CD4-positive, alpha-beta T cell (primary cell): ENCODE data around the gene OTOP2. TPM values are rescaled to one million over a fixed set of nuclear protein-coding genes. Genes with fewer than 3 reads are reported as not detected.
A peak's percentile ranks its signal among the peaks of the same experiment; 100 is the strongest.

Source experiments
- ATAC-seq: fragments of 200-7000 bp; cut with Tn5 transposase; one replicate; pipeline ENCODE4 v1.10.0; 2022; ENCODE audit warnings: mild to moderate bottlenecking; ENCODE audit not compliant: poor library complexity
- CTCF ChIA-PET: fragments of 350-600 bp; sonication (Branson Sonifier 250); formaldehyde crosslinking; loops from one replicate; lab custom pipeline; 2021; ENCODE audit warnings: antibody characterized with exemption, inconsistent platforms; lab: Charles Lee
- POLR2A ChIA-PET: fragments of 350-600 bp; sonication (Branson Sonifier 250); formaldehyde crosslinking; loops from one replicate; lab custom pipeline; 2021; ENCODE audit warnings: antibody characterized with exemption, inconsistent platforms; lab: Charles Lee
- DNase-seq, 14 experiments: peaks; one replicate each; pipeline ENCODE4 v3.0.0-alpha.2; 2013 to 2020; ENCODE audit warnings: mixed read lengths in 2 of 14
- H3K27ac ChIP-seq, 2 donors: one replicate each; pipeline versions ENCODE4 v1.5.1 to v1.7.0; 2013; ENCODE audit warnings: low read length in 2 of 2, low read depth in 1 of 2, mild to moderate bottlenecking in 1 of 2
- H3K27me3 ChIP-seq, 2 experiments: 1 replicate in 1 of 2; 2 replicates in 1 of 2; pipeline versions ENCODE4 v1.6.1 to v1.7.0; 2013; ENCODE audit warnings: low read length in 2 of 2, control low read depth in 1 of 2, mild to moderate bottlenecking in 1 of 2, moderate library complexity in 1 of 2; ENCODE audit not compliant: insufficient read depth in 2 of 2, control insufficient read depth in 1 of 2
- H3K36me3 ChIP-seq: one replicate; pipeline ENCODE4 v1.6.1; 2013; ENCODE audit warnings: low read length, control low read depth; ENCODE audit not compliant: insufficient read depth
- H3K4me1 ChIP-seq: one replicate; pipeline ENCODE4 v1.6.1; 2013; ENCODE audit warnings: low read length, control low read depth; ENCODE audit not compliant: insufficient read depth
- H3K4me3 ChIP-seq: one replicate; pipeline ENCODE4 v1.5.1; 2013; ENCODE audit warnings: mild to moderate bottlenecking, low read length, moderate library complexity
- H3K9me3 ChIP-seq, 2 experiments: 1 replicate in 1 of 2; 2 replicates in 1 of 2; pipeline versions ENCODE4 v1.6.1 to v1.7.0; 2013; ENCODE audit warnings: low read length in 2 of 2, mild to moderate bottlenecking in 2 of 2, control low read depth in 1 of 2, moderate library complexity in 1 of 2; ENCODE audit not compliant: control insufficient read depth in 1 of 2, insufficient read depth in 1 of 2
- H3K27ac Mint-ChIP-seq: one replicate; pipeline ENCODE4 v1.8.0; 2020; ENCODE audit warnings: mixed read lengths
- H3K27me3 Mint-ChIP-seq: one replicate; pipeline ENCODE4 v1.8.0; 2021; ENCODE audit warnings: mixed read lengths
- H3K36me3 Mint-ChIP-seq: one replicate; pipeline ENCODE4 v1.8.0; 2021; ENCODE audit warnings: low read depth, mixed read lengths
- H3K4me1 Mint-ChIP-seq: one replicate; pipeline ENCODE4 v1.8.0; 2021; ENCODE audit warnings: low read depth, mixed read lengths
- H3K4me3 Mint-ChIP-seq: one replicate; pipeline ENCODE4 v1.8.0; 2020; ENCODE audit warnings: mild to moderate bottlenecking, mixed read lengths
- H3K9me3 Mint-ChIP-seq: one replicate; pipeline ENCODE4 v1.8.0; 2020; ENCODE audit warnings: mixed read lengths
- CTCF ChIP-seq: fragments of 200-600 bp; IDR thresholded peaks from one replicate; pipeline ENCODE4 v1.8.0; 2022; ENCODE audit warnings: antibody characterized with exemption, mild to moderate bottlenecking
- intact Hi-C, 2 experiments: fragments of 100-400 bp; cut with DNase I in 1 of 2; cut with micrococcal nuclease in 1 of 2; formaldehyde crosslinking; loops; one replicate each; pipeline versions ENCODE4 v1.15.1 to v1.9.0; 2023 to 2025; cut with DNase I, micrococcal nuclease
- total RNA-seq, 174 experiments: library from RNA in 2 of 174; stranded (reverse) in 2 of 174; gene quantifications; one replicate each; pipeline ENCODE4 v1.2.3 and lab custom pipeline; 2021 to 2026

The OTOP2 gene
- total RNA-seq, 2 experiments from 2014 or later: not detected

DNA sequence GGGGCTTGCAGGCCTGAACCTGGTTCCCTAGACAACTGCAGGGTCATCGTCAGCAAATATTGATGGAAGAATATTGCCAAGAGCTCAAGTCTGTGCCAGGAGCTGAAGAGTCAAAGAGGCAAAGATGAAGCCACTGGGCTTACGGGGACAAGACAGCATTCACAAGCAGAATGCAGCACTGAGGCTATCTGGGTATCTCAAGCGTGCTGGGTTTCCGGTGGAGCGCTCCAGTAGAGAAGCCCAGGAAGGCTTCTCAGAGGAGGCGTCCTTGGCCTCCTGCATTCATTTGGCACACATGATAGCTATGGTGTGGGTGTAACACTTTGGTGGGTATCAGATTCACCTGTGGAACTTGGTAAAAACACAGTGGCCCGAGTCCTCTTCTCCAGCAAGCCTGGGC lies 33.5 kb upstream of the OTOP2 start:
- H3K4me1 ChIP-seq: peaks cover 14% of the 10 kb centered on the region
- H3K36me3 ChIP-seq: no peaks in the 10 kb centered on the region
- H3K27me3 ChIP-seq: peaks cover 25 to 34% of the 10 kb centered on the region in 2 experiments
- no peak overlapping the region for H3K27ac ChIP-seq
- POLR2A ChIA-PET: interaction anchor here (1.0 kb wide), 1 partner anchor 17 kb away, joined by 3 read pairs; no protein-coding TSS in a partner anchor
- Mint-ChIP-seq H3K4me3 (no peak overlapping the region), H3K4me1 (peaks cover 5% of the 10 kb centered on the region), H3K9me3 (no peaks in the 10 kb centered on the region), H3K27me3 (peaks cover 32% of the 10 kb centered on the region), H3K36me3 (no peaks in the 10 kb centered on the region), H3K27ac (no peak overlapping the region)
- no peaks in the 10 kb centered on the region for H3K9me3 ChIP-seq
- intact Hi-C loops: no loop called here
- CTCF ChIA-PET: no interaction called here
- TF ChIP-seq CTCF: no peak
- no peak overlapping the region for H3K4me3 ChIP-seq
- ATAC-seq: no peak
- DNase-seq: no peak

DNA sequence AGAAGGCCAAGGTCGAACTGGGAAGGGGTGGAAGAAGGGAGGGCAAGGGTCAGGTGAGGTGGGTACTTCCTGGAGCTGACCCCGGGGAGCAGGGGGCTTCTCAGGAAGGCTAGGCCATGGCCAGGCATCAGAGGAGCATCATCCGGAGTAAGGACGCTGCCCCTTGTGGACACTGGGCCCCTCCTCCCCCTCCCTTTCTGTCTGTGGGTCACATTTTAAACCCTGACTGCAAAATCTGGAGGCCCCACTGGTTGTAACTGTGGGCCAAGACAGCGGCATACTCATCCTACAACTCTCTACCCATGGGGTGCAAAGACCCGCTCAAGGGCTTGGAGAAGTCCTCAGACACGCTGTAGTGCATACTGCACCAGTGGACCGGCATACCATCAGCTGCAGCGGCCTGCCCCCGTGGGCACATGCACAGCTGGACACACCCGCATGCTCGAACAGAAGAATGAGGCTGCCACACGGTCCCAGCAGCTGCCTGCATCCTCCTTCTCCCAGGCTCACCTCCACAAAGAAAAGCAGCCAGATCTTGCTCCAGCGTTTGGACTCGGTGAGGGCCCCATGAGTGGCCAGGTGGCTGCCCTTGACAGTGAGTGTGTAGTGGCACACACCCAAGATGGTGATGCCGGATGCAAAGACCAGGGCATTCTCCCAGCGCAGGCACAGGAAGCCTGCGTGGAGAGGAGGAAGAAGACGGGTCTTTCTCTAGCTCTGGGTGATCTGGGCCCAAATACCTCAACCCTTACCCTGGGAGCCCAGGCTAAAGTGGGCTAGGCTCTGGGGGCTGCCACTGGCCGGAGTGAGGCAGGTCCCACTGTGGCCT lies 31.8 kb upstream of the OTOP2 start:
- Mint-ChIP-seq H3K27me3 (peaks cover 41% of the 10 kb centered on the region), H3K27ac (no peak overlapping the region), H3K4me3 (no peak overlapping the region), H3K9me3 (no peaks in the 10 kb centered on the region), H3K4me1 (peaks cover 5% of the 10 kb centered on the region), H3K36me3 (no peaks in the 10 kb centered on the region)
- DNase-seq: peak in 1 of 14 experiments; percentile 12
- CTCF ChIA-PET: no interaction called here
- no peak for TF ChIP-seq CTCF
- peaks cover 25 to 34% of the 10 kb centered on the region in 2 experiments for H3K27me3 ChIP-seq
- no peaks in the 10 kb centered on the region for H3K36me3 ChIP-seq
- H3K4me1 ChIP-seq: peaks cover 14% of the 10 kb centered on the region
- H3K27ac ChIP-seq: no peak overlapping the region
- H3K4me3 ChIP-seq: no peak overlapping the region
- no peaks in the 10 kb centered on the region for H3K9me3 ChIP-seq
- ATAC-seq: no peak
- POLR2A ChIA-PET: no interaction called here
- intact Hi-C loops: no loop called here

- TF ChIP-seq CTCF: no peak
- intact Hi-C loops: no loop called here
- peaks cover 45% of the 10 kb centered on the region for H3K27me3 Mint-ChIP-seq
- Histone ChIP-seq H3K27me3 (peaks cover 25 to 34% of the 10 kb centered on the region in 2 experiments), H3K27ac (no peak within 1 kb of the TSS), H3K9me3 (no peaks in the 10 kb centered on the region), H3K36me3 (no peaks in the 10 kb centered on the region), H3K4me3 (peak within 1 kb of the TSS; percentile 25), H3K4me1 (peaks cover 14% of the 10 kb centered on the region)
- ATAC-seq (peak; percentile 68), DNase-seq (peak in 3 of 14 experiments; percentile 14 to 37 (median 17))
- no peaks in the 10 kb centered on the region for H3K9me3 Mint-ChIP-seq
- ChIA-PET POLR2A (no interaction called here), CTCF (no interaction called here)
- peaks cover 5% of the 10 kb centered on the region for H3K4me1 Mint-ChIP-seq
- H3K36me3 Mint-ChIP-seq: no peaks in the 10 kb centered on the region
- peak within 1 kb of the TSS; percentile 80 for H3K4me3 Mint-ChIP-seq
- no peak within 1 kb of the TSS for H3K27ac Mint-ChIP-seq
Measured at GRCh38 chr17:74892974-74893911, 30.8 kb upstream of the OTOP2 start, which contains the start of gene FADS6. Gene FADS6 (minus strand): TSS chr17:74893633. CDS start chr17:74893595, 38 bp downstream.
